Smooth muscle cell of bladder (primary cell): ENCODE results near the gene TMEM108. TPM values are rescaled to one million over a fixed set of nuclear protein-coding genes. Genes with fewer than 3 reads are reported as not detected.

Experiments used
- total RNA-seq: library from RNA; depleted of rRNA; stranded (reverse); fragments of >200 nt; gene quantifications from 2 replicates; pipeline ENCODE4 v1.2.3, GENCODE V29; 2014

The TMEM108 gene
- not detected in 2 replicates for total RNA-seq

DNA sequence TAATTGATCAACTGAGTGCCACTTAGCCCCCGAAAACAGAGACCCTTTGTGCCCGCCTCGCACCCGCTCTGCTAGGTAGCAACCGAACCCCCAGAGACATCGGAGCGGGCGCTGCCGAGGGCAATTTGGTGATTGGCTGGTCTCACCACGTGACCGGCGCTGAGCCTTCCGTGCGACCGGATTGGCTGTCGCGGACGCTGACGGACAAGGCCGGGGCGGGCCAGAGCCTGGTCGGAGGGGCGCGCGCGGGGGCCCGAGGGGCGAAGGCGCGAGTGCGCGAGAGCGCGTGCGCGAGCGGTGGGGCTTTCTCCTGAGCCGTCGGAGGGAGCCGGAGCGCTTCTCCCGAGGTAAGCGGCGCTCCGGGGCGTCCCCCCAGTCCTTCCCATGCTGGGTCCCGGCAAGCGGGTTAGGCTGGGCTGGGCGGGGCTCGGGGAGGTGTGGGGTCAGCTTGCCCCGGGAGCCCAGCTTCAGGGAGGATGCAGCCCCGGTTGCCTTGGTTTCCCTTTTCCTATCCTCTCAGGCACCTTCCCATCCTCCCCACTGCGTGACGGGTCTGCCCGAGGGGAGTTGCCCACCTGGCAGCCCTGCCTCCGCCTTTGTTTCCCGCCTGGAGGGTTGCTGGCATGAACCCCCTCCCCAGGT, at the start of gene TMEM108:
TSS of gene TMEM108 (plus strand) at position 303 of the 642 bp plus-strand sequence.

DNA sequence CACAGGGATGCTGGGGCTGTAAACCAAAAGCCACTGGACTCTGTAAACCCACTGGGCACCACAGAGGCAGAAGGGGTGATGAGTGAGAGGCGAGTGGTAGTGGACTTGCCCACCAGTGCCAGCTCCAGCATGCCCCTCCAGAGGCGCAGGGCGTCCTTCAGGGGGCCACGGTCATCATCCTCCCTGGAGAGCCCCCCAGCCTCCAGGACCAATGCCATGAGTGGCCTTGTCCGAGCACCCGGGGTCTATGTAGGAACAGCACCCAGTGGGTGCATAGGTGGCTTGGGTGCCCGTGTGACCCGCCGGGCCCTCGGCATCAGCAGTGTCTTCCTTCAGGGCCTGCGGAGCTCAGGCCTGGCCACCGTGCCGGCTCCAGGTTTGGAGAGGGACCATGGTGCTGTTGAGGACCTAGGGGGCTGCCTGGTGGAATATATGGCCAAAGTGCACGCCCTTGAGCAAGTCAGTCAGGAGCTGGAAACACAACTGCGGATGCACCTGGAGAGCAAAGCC, 361.9 kb downstream of the TMEM108 start, which contains the start of gene BFSP2:
TSS of gene BFSP2 (plus strand) at position 51 of the 510 bp plus-strand sequence. CDS start at position 79, 28 bp downstream.

